HL-60 (cell line): Measurements from ENCODE around the gene CXCL14.

Experiments used
- CTCF ChIP-seq: IDR thresholded peaks from one replicate; pipeline ENCODE4 v1.5.1; 2011; ENCODE audit warnings: low read length, control low read depth, inconsistent platforms; ENCODE audit not compliant: insufficient read depth
- POLR2AphosphoS5 ChIP-seq: IDR thresholded peaks from 2 replicates; pipeline ENCODE4 v1.6.1; 2012; ENCODE audit warnings: low read depth
- REST ChIP-seq: IDR thresholded peaks from 2 replicates; pipeline ENCODE4 v1.6.1; 2012; ENCODE audit warnings: low read depth; ENCODE audit not compliant: insufficient replicate concordance

GRCh38 chr5:135545099-135545498, 33.7 kb downstream of the CXCL14 start:
- no peak for TF ChIP-seq CTCF
- no peak for TF ChIP-seq REST
- TF ChIP-seq POLR2AphosphoS5 = no peak
